Bronchial epithelial cell (primary cell): Measurements from ENCODE around the gene PIGH. TPM values are rescaled to one million over a fixed set of nuclear protein-coding genes. Genes with fewer than 3 reads are reported as not detected.

Experiments
- DNase-seq: peaks from one replicate; pipeline ENCODE4 v3.0.0-alpha.2; 2010; ENCODE audit warnings: low read depth
- FAIRE-seq: peaks from 2 replicates; lab custom pipeline; 2011; peaks lifted over from hg19 to GRCh38; lab: Jason Lieb, UNC
- H3K27me3 ChIP-seq: 2 replicates; pipeline ENCODE4 v1.5.1; 2011; ENCODE audit warnings: low read length; ENCODE audit not compliant: control insufficient read depth, insufficient read depth
- H3K36me3 ChIP-seq: 2 replicates; pipeline ENCODE4 v1.5.1; 2011; ENCODE audit warnings: low read length; ENCODE audit not compliant: control insufficient read depth, insufficient read depth
- H3K4me3 ChIP-seq: 2 replicates; pipeline ENCODE4 v1.5.1; 2011; ENCODE audit warnings: mild to moderate bottlenecking, low read depth, low read length, control low read depth
- CTCF ChIP-seq: IDR thresholded peaks from 2 replicates; pipeline ENCODE4 v1.5.1; 2011; ENCODE audit warnings: mild to moderate bottlenecking, moderate library complexity, low read length, control low read depth, inconsistent platforms; ENCODE audit not compliant: insufficient read depth, severe bottlenecking
- total RNA-seq: library from RNA; depleted of rRNA; stranded (reverse); fragments of >200 nt; gene quantifications from 2 replicates; pipeline ENCODE4 v1.2.1, GENCODE V29; 2014

Gene PIGH
- total RNA-seq, 1 donor from 2014 or later: 17.9 TPM

DNA sequence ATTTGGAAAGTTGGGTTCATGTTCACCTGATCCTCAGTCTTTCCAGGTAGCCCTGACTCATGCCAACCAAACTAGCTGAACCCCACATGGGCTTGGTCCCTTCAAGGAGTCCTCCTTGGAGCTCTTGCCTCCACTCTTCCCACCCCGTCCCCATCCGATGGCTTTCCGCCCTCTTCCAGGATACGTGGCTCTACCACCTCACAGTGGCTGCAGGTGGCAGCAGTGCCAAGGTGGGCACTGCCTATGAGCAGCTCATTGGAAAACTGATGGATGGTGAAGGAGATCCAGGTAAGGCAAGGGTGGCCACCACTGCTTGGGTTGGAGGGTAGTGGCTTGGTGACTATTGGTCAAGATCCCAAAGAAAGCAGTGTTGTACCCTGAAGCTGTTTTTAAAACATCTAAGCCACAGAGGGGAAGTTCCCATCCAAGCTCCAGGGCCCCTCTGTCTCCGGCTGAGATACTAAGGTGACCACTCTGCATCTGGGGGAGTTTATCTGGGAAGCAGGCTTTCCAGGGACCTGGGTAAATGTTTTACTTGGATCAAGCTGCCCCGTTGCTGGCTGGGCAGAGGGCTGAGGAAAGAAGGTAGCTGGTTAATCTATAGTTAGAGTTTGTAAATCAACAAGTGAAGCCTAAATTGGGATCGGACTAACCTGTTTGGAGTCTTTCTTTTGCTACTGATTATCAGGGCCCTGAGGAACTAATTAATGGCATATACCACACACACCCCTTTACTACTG is 23.7 kb downstream of the PIGH start:
- no peak overlapping the region for H3K4me3 ChIP-seq
- no peaks in the 10 kb centered on the region for H3K27me3 ChIP-seq
- no peak for DNase-seq
- H3K36me3 ChIP-seq: no peaks in the 10 kb centered on the region
- TF ChIP-seq CTCF: no peak
- no peak for FAIRE-seq

DNA sequence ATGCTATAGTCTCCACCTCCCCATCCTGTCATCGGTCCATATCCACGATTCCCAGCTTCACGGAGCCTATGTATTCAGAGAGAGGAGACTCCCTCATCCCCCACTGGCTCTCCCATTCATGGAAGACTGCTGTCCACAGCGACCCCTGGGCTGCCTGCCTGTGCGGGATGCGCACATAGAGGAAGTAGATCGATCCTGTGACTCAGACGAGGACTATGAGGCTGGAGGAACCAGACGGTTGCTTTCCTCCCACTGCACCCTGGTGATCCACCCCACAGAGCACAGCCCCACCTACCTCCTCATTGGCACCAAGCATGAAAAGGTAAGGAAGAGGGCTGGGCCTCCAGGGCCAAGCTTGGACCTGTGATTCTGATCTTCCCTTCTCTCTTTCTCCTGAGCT is 24.4 kb downstream of the PIGH start:
- peak; percentile 66 for FAIRE-seq
- peak; percentile 59 for DNase-seq
- no peak overlapping the region for H3K4me3 ChIP-seq

GRCh38 chr14:67574806-67575205 is 25.3 kb downstream of the PIGH start:
- no peak for TF ChIP-seq CTCF
- no peak for FAIRE-seq
- Histone ChIP-seq H3K36me3 (no peaks in the 10 kb centered on the region), H3K4me3 (no peak overlapping the region), H3K27me3 (no peaks in the 10 kb centered on the region)
- no peak for DNase-seq

More for the DNA sequence above, 24.4 kb downstream of the PIGH start:
- Histone ChIP-seq H3K27me3 (no peaks in the 10 kb centered on the region), H3K36me3 (no peaks in the 10 kb centered on the region)
- TF ChIP-seq CTCF: peak; percentile 0

DNA sequence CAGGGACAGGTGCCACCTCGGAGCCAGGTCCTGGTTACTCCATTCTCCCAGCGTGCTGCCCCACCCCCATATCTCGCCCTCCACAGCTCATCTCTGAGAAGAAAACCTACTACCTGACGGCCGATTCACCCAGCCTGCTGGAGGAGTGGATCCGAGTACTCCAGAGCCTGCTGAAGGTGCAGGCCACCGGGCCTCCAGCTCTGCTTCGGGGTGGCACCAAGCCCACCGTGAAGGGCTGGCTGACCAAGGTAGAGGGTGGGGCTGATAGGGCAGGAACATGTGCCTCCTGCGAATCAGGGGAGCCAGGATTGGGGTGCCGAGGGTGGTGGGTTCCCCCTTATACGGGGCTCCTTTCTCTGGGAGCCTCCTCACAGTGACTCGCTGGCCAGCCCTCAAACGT is 25.9 kb downstream of the PIGH start:
- TF ChIP-seq CTCF: no peak
- no peak for FAIRE-seq
- Histone ChIP-seq H3K27me3 (no peaks in the 10 kb centered on the region), H3K4me3 (no peak overlapping the region), H3K36me3 (no peaks in the 10 kb centered on the region)
- DNase-seq: no peak

GRCh38 chr14:67573228-67574010 is 26.6 kb downstream of the PIGH start:
- H3K4me3 ChIP-seq: no peak overlapping the region
- DNase-seq (no peak), FAIRE-seq (no peak)
- no peak for TF ChIP-seq CTCF
- no peaks in the 10 kb centered on the region for H3K27me3 ChIP-seq
- no peaks in the 10 kb centered on the region for H3K36me3 ChIP-seq
